GM23248 (cell line): ENCODE results near the gene SLC6A2. TPM values are rescaled to one million over a fixed set of nuclear protein-coding genes. Genes with fewer than 3 reads are reported as not detected.

Experiments
- DNase-seq: peaks from one replicate; pipeline ENCODE4 v3.0.0-alpha.2; 2015
- H2AFZ ChIP-seq: fragments of 200-600 bp; sonication (generic); 2 replicates; pipeline ENCODE4 v1.6.1; 2016; ENCODE audit warnings: antibody characterized with exemption
- H3F3A ChIP-seq: fragments of 200-600 bp; sonication (generic); 2 replicates; pipeline ENCODE4 v1.6.1; 2016; ENCODE audit warnings: mild to moderate bottlenecking, antibody characterized with exemption, mixed run types; ENCODE audit not compliant: insufficient read depth
- H3K27ac ChIP-seq: fragments of 200-600 bp; sonication (generic); 2 replicates; pipeline ENCODE4 v1.5.1; 2016; ENCODE audit warnings: mild to moderate bottlenecking
- H3K27me3 ChIP-seq: fragments of 200-600 bp; sonication (generic); replicated peaks from 2 replicates; pipeline ENCODE4 v1.6.1; 2016; ENCODE audit warnings: mild to moderate bottlenecking; ENCODE audit not compliant: insufficient read depth
- H3K36me3 ChIP-seq: fragments of 200-600 bp; sonication (generic); 2 replicates; pipeline ENCODE4 v1.6.1; 2016; ENCODE audit warnings: low read depth, mild to moderate bottlenecking
- H3K4me1 ChIP-seq: fragments of 200-600 bp; sonication (generic); 2 replicates; pipeline ENCODE4 v1.6.1; 2016; ENCODE audit warnings: mild to moderate bottlenecking; ENCODE audit not compliant: insufficient read depth
- H3K4me2 ChIP-seq: fragments of 200-600 bp; sonication (generic); one replicate; pipeline ENCODE4 v1.6.1; 2016; ENCODE audit warnings: mild to moderate bottlenecking; ENCODE audit not compliant: unreplicated experiment
- H3K4me3 ChIP-seq: fragments of 200-600 bp; sonication (generic); 2 replicates; pipeline ENCODE4 v1.5.1; 2016; ENCODE audit warnings: mild to moderate bottlenecking
- H3K79me2 ChIP-seq: fragments of 200-600 bp; sonication (generic); 2 replicates; pipeline ENCODE4 v1.6.1; 2016; ENCODE audit warnings: mild to moderate bottlenecking; ENCODE audit not compliant: insufficient read depth
- H3K9ac ChIP-seq: fragments of 200-600 bp; sonication (generic); 2 replicates; pipeline ENCODE4 v1.6.1; 2016; ENCODE audit warnings: mild to moderate bottlenecking
- H3K9me2 ChIP-seq: fragments of 200-600 bp; sonication (generic); 2 replicates; pipeline ENCODE4 v1.6.1; 2016; ENCODE audit warnings: mixed run types, mild to moderate bottlenecking, moderate library complexity; ENCODE audit not compliant: insufficient read depth
- H3K9me3 ChIP-seq: fragments of 200-600 bp; sonication (generic); one replicate; pipeline ENCODE4 v1.6.1; 2017; ENCODE audit warnings: low read depth
- H4K20me1 ChIP-seq: fragments of 200-600 bp; sonication (generic); 2 replicates; pipeline ENCODE4 v1.6.0; 2016; ENCODE audit not compliant: insufficient read depth
- EZH2 ChIP-seq: fragments of 200-600 bp; sonication (generic); IDR thresholded peaks from 2 replicates; pipeline ENCODE4 v1.6.1; 2018; ENCODE audit warnings: antibody characterized with exemption, mild to moderate bottlenecking; ENCODE audit not compliant: insufficient read depth, poor library complexity, severe bottlenecking
- EZH2phosphoT487 ChIP-seq: fragments of 200-600 bp; sonication (generic); IDR thresholded peaks from 2 replicates; pipeline ENCODE4 v1.6.1; 2018; ENCODE audit warnings: antibody characterized with exemption, moderate library complexity, mild to moderate bottlenecking, low read depth; ENCODE audit not compliant: insufficient read depth
- WGBS, 2 experiments: methylation state at CpG; one replicate each; pipeline ENCODE4 v1.1.6; 2015 to 2017; ENCODE audit warnings: low lambda C conversion rate in 2 of 2, low coverage in 1 of 2; ENCODE audit errors: missing lambda C conversion rate in 2 of 2; 5-methylcytosine and 5-hydroxymethylcytosine counted together
- in situ Hi-C: fragments of 300-500 bp; cut with MboI; formaldehyde crosslinking; loops from 2 replicates; pipeline ENCODE4 v1.15.0; 2020
- polyA plus RNA-seq: library from polyadenylated mRNA; unstranded; fragments of >200 nt; fragmentation: Nextera tagmentation; extraction: Ambion mirVana; gene quantifications from 2 replicates; pipeline ENCODE4 v1.2.1, GENCODE V29; 2016
- total RNA-seq: library from RNA; depleted of rRNA; stranded (reverse); fragments of >200 nt; shearing (Covaris generic); gene quantifications from 2 replicates; pipeline ENCODE4 v1.2.3, GENCODE V29; 2014

Gene SLC6A2
- total and polyA plus RNA-seq, 2 experiments from 2014 or later: not detected

DNA sequence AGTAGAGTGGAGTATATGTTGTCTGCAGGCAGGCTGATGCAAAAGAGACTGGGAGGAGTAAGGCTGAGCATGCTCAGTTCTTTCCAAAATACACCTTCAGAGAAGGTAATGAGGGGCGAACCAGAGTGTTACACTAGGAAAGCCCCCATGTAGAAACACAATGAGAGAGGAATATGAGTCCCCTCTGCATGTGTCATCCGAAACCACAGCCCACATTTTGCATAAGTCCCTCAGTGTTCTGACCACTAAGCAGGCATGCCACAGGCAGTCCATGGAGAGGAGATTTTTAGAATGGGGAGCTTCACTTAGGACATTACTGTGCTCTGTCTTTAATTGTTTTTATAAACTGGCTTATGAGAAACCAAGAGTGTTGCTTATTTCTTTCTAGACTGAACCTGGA lies 32.0 kb downstream of the SLC6A2 start:
- 24 to 39% methylated on average over 2 of the region's 2 CpGs for WGBS, 2 experiments
- Histone ChIP-seq H3K27me3 (peaks cover 4% of the 10 kb centered on the region; the same call in 1 of the 2 replicates), H3K9me3 (no peaks in the 10 kb centered on the region), H4K20me1 (no peaks in the 10 kb centered on the region), H3K4me2 (no peak overlapping the region), H3K9ac (no peak overlapping the region), H3F3A (no peaks in the 10 kb centered on the region), H3K27ac (no peak overlapping the region), H3K79me2 (no peaks in the 10 kb centered on the region), H2AFZ (no peak overlapping the region), H3K36me3 (no peaks in the 10 kb centered on the region), H3K4me1 (no peaks in the 10 kb centered on the region), H3K9me2 (no peaks in the 10 kb centered on the region), H3K4me3 (no peak overlapping the region)
- TF ChIP-seq EZH2phosphoT487 (no peak), EZH2 (no peak)
- in situ Hi-C loops: no loop called here
- no peak for DNase-seq

DNA sequence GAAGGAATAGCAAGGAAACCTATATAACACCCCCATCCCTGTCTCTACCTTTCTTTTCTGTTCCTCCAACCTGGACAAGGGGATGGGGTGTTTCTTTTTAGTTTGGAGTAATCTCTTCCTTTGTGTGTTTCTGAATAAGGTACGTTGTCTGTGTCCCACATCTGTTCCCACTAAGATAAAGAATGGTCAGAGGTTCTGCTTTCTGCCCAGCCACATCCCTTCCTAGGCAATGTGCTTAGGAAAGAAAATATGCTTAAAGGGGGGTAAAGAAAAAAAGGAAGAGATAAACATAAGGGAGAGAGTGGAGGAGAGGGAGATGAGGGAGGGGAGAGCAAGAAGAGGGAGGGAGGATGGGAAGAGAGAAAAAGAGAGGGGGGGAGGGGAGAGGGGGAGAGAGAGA lies 35.1 kb downstream of the SLC6A2 start:
- H3K4me2 ChIP-seq: no peak overlapping the region
- H3K27ac ChIP-seq: no peak overlapping the region
- no peaks in the 10 kb centered on the region for H3F3A ChIP-seq
- 11 to 33% methylated on average over 1 of the region's 1 CpG for WGBS, 2 experiments
- H4K20me1 ChIP-seq: no peaks in the 10 kb centered on the region
- no peaks in the 10 kb centered on the region for H3K4me1 ChIP-seq
- no peaks in the 10 kb centered on the region for H3K9me3 ChIP-seq
- no peak overlapping the region for H2AFZ ChIP-seq
- no peak for TF ChIP-seq EZH2phosphoT487
- no peak for TF ChIP-seq EZH2
- DNase-seq: no peak
- H3K27me3 ChIP-seq: peaks cover 4% of the 10 kb centered on the region; the same call in 1 of the 2 replicates
- H3K9me2 ChIP-seq: no peaks in the 10 kb centered on the region
- H3K9ac ChIP-seq: no peak overlapping the region
- H3K4me3 ChIP-seq: no peak overlapping the region
- no peaks in the 10 kb centered on the region for H3K79me2 ChIP-seq
- H3K36me3 ChIP-seq: no peaks in the 10 kb centered on the region
- in situ Hi-C loops: no loop called here

DNA sequence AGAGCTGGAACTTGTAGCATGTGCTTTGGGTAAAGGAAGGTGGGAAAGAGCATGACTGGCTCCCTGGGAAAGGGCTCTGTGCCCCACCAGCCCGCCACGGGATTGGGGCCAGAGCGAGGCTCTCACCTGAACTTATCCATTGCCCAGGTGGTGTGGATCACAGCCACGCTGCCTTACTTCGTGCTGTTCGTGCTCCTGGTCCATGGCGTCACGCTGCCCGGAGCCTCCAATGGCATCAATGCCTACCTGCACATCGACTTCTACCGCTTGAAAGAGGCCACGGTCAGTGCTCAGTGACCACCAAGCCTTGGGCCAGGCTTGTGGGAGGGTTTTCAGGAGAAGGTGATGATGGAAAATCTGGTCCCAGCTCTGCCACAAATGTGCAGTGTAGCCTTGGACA lies 36.0 kb downstream of the SLC6A2 start:
- no peak overlapping the region for H3K4me2 ChIP-seq
- H3K4me1 ChIP-seq: no peaks in the 10 kb centered on the region
- no peak for DNase-seq
- no peaks in the 10 kb centered on the region for H3F3A ChIP-seq
- TF ChIP-seq EZH2: no peak
- no peak for TF ChIP-seq EZH2phosphoT487
- peaks cover 4% of the 10 kb centered on the region; the same call in 1 of the 2 replicates for H3K27me3 ChIP-seq
- no peak overlapping the region for H3K27ac ChIP-seq
- no peaks in the 10 kb centered on the region for H4K20me1 ChIP-seq
- H3K36me3 ChIP-seq: no peaks in the 10 kb centered on the region
- no peak overlapping the region for H3K4me3 ChIP-seq
- H3K9me2 ChIP-seq: no peaks in the 10 kb centered on the region
- in situ Hi-C loops: no loop called here
- no peak overlapping the region for H3K9ac ChIP-seq
- no peaks in the 10 kb centered on the region for H3K9me3 ChIP-seq
- H2AFZ ChIP-seq: no peak overlapping the region
- H3K79me2 ChIP-seq: no peaks in the 10 kb centered on the region
- 72 to 73% methylated on average over 12 of the region's 12 CpGs for WGBS, 2 experiments

DNA sequence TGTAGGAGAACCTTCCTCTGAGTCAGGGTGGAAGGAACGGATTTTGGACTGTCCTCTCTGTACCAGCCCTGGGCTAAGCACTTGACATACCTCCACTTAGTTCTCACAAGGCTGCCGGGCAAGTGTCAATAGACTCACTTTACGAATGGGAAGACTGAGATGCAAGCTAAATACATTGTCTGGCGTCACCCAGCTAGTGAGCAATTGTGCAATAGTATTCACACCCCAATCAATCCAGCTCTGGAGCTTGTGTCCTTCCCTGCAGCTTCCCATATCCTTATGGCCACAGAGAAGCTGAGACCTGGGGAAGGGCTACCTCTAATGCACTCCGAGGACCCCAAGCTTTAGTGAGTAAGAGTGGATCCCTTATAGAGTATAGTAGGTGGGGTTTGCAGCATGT lies 39.8 kb downstream of the SLC6A2 start:
- no peaks in the 10 kb centered on the region for H3F3A ChIP-seq
- no peak overlapping the region for H3K4me2 ChIP-seq
- H3K36me3 ChIP-seq: no peaks in the 10 kb centered on the region
- no peak overlapping the region for H3K4me3 ChIP-seq
- peaks cover 3% of the 10 kb centered on the region; the same call in 1 of the 2 replicates for H3K27me3 ChIP-seq
- in situ Hi-C loops: no loop called here
- H3K4me1 ChIP-seq: no peaks in the 10 kb centered on the region
- H3K79me2 ChIP-seq: no peaks in the 10 kb centered on the region
- TF ChIP-seq EZH2phosphoT487 (no peak), EZH2 (no peak)
- H2AFZ ChIP-seq: no peak overlapping the region
- H3K9me2 ChIP-seq: no peaks in the 10 kb centered on the region
- H3K9me3 ChIP-seq: no peaks in the 10 kb centered on the region
- no peaks in the 10 kb centered on the region for H4K20me1 ChIP-seq
- no peak overlapping the region for H3K27ac ChIP-seq
- no peak for DNase-seq
- WGBS, 2 experiments: 59 to 61% methylated on average over 5 of the region's 5 CpGs
- no peak overlapping the region for H3K9ac ChIP-seq

DNA sequence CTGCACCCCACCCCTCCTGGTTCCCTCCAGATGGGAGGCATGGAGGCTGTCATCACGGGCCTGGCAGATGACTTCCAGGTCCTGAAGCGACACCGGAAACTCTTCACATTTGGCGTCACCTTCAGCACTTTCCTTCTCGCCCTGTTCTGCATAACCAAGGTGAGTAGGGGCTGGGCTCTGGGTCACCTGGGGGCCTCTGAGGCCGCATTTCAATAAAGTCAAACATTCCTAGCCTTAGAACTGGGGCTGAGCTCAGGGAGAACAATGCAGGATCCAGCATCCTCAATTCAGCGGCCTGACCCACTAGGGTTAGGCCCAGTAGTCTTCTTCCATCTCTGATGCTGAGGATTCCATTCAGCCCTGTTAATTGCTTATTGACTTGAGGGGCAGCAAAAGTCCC lies 42.1 kb downstream of the SLC6A2 start:
- Histone ChIP-seq H3K4me2 (no peak overlapping the region), H3K9ac (no peak overlapping the region), H3K27ac (no peak overlapping the region), H2AFZ (no peak overlapping the region), H3K9me3 (no peaks in the 10 kb centered on the region), H3K4me1 (no peaks in the 10 kb centered on the region), H3F3A (no peaks in the 10 kb centered on the region), H3K9me2 (no peaks in the 10 kb centered on the region), H3K27me3 (0 out of 2 replicates have a peak, but pooled peaks cover 6% of the 10 kb centered on the region), H3K79me2 (no peaks in the 10 kb centered on the region), H3K4me3 (no peak overlapping the region), H4K20me1 (no peaks in the 10 kb centered on the region), H3K36me3 (no peaks in the 10 kb centered on the region)
- no peak for DNase-seq
- WGBS, 2 experiments: 68 to 69% methylated on average over 7 of the region's 7 CpGs
- in situ Hi-C loops: no loop called here
- TF ChIP-seq EZH2phosphoT487: no peak
- no peak for TF ChIP-seq EZH2
